ENCODE data around the gene ITGA8. TPM values are rescaled to one million over a fixed set of nuclear protein-coding genes. Genes with fewer than 3 reads are reported as not detected.
A peak's percentile ranks its signal among the peaks of the same experiment; 100 is the strongest.
"Not testable (repeated sequence)": the region's sequence is repeated elsewhere in the genome, so short reads cannot be mapped to it uniquely, and the experiment has no call there.

ITGA8 gene
- polyA plus RNA-seq, 3 donors: 47.9 to 51.5 (median 51.0) TPM

GRCh38 chr10:15624401-15625196, 95.1 kb downstream of the ITGA8 start:
- no peak for DNase-seq (ENCODE audit: low read depth in 3 of 3, low spot score in 2 of 3)

DNA sequence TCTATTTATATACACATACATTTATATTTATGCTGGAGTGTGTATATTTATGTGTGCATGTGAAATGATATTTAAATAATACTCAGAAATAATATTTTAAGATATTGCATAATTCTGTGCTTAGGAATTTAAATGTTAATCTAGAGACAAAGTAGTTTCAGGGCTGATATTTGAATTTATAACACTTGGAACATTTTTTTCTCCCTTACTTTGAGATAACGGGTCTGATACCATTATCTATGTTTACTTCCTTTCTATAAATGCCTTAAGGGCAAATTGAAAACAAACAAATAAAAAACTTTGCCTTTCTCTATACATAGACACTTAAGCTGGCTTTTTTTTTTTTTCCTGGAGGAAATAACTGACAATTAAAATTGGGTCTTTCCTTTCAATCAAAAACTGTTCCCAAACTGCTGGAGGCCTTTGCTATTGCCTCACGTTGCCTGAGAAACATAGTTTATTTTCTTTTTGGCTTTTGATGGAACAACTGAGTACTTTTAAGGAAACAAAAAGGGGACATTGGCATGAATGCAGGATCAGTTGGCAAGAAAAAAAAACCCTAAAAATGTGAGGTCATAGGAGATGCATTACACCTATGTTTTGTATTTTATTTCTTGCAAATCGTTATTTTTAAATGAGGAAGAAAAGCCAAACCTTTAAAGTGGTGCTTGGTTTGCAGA, 98.7 kb downstream of the ITGA8 start:
- no peak for DNase-seq (ENCODE audit: low read depth in 3 of 3, low spot score in 2 of 3)

DNA sequence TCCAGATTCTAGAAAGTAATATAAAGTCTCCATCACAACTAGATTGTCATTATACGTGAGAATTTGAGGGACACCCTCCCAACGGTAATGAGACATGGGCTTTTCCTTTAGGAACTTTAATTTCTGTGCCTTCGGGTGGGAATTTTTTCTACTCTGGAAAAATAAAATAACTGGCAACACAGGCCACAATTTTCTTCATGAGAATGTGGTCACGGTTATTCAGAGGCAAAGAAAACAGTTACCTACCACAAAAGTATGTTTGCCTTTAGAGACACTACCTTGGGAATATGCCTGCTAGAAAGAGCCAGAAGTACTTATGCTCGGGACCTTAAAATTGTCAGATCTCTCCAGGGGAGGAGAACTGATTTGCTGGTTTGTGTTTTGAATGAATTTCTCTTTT, 99.4 kb downstream of the ITGA8 start:
- DNase-seq (ENCODE audit: low read depth in 3 of 3, low spot score in 2 of 3): no peak

DNA sequence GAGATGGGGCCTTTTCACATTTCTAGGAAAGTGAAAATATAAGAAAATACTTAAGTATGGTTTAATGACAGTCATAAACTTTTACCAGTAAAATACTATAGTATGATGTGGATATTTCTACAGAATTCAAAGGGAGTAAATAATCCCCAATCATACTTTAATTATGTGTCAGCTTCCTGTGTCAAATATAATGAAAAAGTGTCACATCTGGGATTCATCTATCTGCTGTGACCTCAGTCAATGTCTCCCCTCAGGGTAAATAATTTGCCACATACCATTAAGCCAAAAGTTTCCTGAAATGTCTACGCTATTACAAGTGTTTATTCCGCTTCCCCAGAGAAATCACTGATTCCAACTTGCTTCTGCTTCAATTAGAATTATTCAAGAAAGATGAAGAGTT, 110.5 kb downstream of the ITGA8 start:
- DNase-seq (ENCODE audit: low read depth in 3 of 3, low spot score in 2 of 3): no peak

GRCh38 chr10:15606377-15606776, 113.3 kb downstream of the ITGA8 start:
- DNase-seq (ENCODE audit: low read depth in 3 of 3, low spot score in 2 of 3): no peak

GRCh38 chr10:15605740-15606369, 113.9 kb downstream of the ITGA8 start:
- no peak for DNase-seq (ENCODE audit: low read depth in 3 of 3, low spot score in 2 of 3)

- no peak for DNase-seq (ENCODE audit: low read depth in 3 of 3, low spot score in 2 of 3)
These were observed 116.2 kb downstream of the ITGA8 start for GRCh38 chr10:15603446-15604011.

- no peak for DNase-seq (ENCODE audit: low read depth in 3 of 3, low spot score in 2 of 3)
These were observed 117.9 kb downstream of the ITGA8 start for GRCh38 chr10:15601819-15602218.

- no peak for DNase-seq (ENCODE audit: low read depth in 3 of 3, low spot score in 2 of 3)
These were observed 124.5 kb downstream of the ITGA8 start for GRCh38 chr10:15595260-15595659.

DNA sequence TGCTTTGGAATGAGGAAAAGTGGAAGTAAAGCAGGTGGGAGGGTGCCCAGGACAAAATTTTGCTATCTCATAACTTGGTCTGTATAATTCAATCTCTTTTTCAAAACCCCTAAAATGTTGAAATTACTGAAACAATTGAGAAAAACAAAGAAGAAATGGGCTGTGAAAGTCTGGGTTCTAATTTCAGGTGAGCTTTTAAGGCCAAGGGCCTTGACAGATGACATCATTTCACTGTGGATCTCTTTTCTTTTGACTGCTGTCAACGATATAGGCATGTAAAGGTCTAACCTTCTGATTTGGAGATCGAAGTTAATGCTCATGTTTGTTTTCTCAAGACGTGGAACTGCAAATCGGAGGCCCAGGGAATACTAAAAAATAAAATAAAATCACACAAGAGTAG, 127.8 kb downstream of the ITGA8 start:
- DNase-seq (ENCODE audit: low read depth in 3 of 3, low spot score in 2 of 3): no peak

DNA sequence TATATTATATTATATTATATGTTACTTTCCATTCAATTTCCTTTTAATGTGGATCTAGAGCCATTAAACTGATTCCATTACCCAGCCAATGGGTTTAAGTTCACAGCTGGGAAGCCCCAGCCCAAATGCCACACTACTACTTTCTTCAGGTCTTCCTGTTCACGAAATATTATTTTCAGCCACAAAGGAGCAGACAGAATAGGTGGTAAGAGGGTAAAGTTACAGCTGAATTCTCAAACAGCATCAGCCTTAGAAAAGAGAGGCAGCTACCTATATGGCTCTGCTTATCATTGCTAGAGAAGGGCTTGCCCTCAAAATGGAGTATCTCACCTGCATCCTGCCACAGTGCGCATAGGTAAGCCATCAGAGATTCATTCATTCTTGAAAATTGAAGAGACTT, 128.3 kb downstream of the ITGA8 start:
- no peak for DNase-seq (ENCODE audit: low read depth in 3 of 3, low spot score in 2 of 3)

GRCh38 chr10:15588635-15589508, 130.8 kb downstream of the ITGA8 start:
- DNase-seq (ENCODE audit: low read depth in 3 of 3, low spot score in 2 of 3): no peak

DNA sequence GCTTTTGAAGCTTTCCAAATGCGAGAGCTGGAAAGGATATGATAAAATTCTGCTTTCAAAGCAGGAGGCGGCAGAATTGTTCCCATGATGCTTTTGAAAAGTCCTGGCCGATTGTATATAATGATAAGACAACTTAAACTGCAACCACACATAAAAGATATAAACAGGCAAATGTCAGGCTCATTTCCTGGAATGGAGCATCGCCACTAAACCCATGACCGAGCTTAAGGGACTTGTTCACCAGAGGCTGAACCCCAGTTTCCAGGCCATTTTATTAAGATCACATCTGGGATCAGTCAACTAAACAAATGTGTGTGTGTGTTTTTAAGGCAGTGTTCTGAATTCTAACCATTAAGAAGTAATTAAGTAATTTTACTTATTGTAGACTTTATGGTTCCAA, 131.6 kb downstream of the ITGA8 start:
- no peak for DNase-seq (ENCODE audit: low read depth in 3 of 3, low spot score in 2 of 3)

- DNase-seq (ENCODE audit: low read depth in 3 of 3, low spot score in 2 of 3): no peak
These were observed 132.5 kb downstream of the ITGA8 start for GRCh38 chr10:15587271-15587670.

- peak in 1 of 3 donors; percentile 19 for DNase-seq (ENCODE audit: low read depth in 3 of 3, low spot score in 2 of 3)
These were observed 134.4 kb downstream of the ITGA8 start for GRCh38 chr10:15585303-15585715.

- DNase-seq (ENCODE audit: low read depth in 3 of 3, low spot score in 2 of 3): not testable (repeated sequence)
These were observed 136.8 kb downstream of the ITGA8 start for GRCh38 chr10:15582972-15583371.

DNA sequence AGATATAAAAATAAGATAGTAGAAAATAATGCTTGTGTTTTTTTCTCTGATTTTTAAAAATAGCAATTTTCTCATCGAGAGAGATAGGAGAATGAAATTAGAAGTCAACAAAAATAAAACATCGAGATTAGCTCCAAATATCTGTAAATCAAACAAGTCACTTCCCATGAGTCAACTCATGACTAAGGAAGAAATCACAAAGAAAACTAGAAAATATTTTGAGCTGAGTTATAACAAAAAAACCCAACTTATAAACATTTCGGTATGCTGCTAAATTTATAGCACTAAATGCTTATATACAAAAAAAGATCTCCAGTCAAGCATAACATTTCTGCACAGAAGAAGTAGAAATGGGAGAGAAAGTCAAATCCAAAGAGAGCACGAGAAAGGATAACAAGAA, 140.1 kb downstream of the ITGA8 start:
- no peak for DNase-seq (ENCODE audit: low read depth in 3 of 3, low spot score in 2 of 3)

DNA sequence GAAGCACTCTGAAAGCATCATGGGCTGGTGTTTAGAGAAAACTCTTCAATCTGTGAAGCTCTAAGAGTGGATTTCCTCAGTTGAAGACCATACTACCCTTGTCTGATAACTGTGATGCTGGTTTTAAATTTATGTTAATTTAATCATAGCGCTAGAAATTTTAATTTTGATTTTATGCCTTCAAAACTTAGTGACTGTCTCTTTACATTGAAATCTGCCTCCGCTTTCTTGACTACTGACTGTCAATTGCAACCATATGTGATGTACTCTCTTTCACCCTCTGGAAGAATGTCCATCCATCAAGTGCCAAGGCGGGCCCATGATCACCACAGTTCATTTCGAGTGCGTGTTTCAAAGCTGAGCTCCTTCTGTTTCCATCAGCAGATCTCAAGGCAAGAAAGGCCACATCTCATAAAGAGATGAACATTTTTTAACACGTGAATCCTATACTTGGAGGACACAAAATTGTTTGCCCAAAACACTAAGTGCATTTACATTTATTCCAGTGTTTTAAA, 147.1 kb downstream of the ITGA8 start:
- no peak for DNase-seq (ENCODE audit: low read depth in 3 of 3, low spot score in 2 of 3)

- peak in 1 of 3 donors; percentile 27 for DNase-seq (ENCODE audit: low read depth in 3 of 3, low spot score in 2 of 3)
These were observed 148.1 kb downstream of the ITGA8 start for GRCh38 chr10:15571575-15571974.

DNA sequence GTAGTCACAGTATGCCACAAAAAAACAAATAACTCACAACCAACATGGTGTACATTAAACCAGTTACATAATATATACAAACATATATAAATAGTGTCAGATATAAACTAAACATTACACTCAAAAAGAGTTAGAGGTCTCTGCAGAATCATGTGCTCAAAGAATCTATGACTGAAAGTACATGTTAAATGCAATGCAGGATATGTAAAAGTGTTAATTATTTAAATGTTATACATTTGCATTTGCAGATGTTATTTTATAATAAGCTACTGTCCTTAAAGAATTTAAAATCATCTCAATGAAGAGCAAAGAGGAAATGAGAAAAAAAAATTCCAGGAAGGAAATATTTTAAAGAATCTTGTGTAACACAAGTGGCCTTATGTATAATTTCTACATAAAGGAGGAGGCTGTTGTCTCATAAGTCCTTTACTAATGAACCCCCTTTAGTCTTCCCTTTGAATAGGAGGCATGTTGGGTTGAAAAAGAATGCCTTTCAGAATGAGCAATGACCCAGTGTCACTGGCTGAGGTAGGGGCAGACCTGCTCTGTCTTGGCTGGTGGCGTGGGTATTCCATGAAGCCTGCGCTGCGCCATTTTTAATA, 148.9 kb downstream of the ITGA8 start:
- no peak for DNase-seq (ENCODE audit: low read depth in 3 of 3, low spot score in 2 of 3)
